Dendritic cell treated with granulocyte-macrophage colony-stimulating factor and Interleukin-4, amounts not matched to agents 40 ng/mL and 50 ng/mL, for 4 days (primary cell): ENCODE data around the gene NAT9.

Source experiments
- H3K27ac Mint-ChIP-seq: one replicate; pipeline ENCODE4 v1.8.0; 2022; ENCODE audit warnings: mild to moderate bottlenecking, mixed read lengths
- H3K27me3 Mint-ChIP-seq: one replicate; pipeline ENCODE4 v1.8.0; 2022; ENCODE audit warnings: mild to moderate bottlenecking, mixed read lengths
- H3K36me3 Mint-ChIP-seq: one replicate; pipeline ENCODE4 v1.8.0; 2022; ENCODE audit warnings: low read depth, mixed read lengths
- H3K4me1 Mint-ChIP-seq: one replicate; pipeline ENCODE4 v1.8.0; 2022; ENCODE audit warnings: low read depth, mixed read lengths
- H3K4me3 Mint-ChIP-seq: one replicate; pipeline ENCODE4 v1.8.0; 2022; ENCODE audit warnings: mild to moderate bottlenecking, moderate library complexity, mixed read lengths
- H3K9me3 Mint-ChIP-seq: one replicate; pipeline ENCODE4 v1.8.0; 2022; ENCODE audit warnings: mixed read lengths
- intact Hi-C: fragments of 100-400 bp; cut with micrococcal nuclease; formaldehyde crosslinking; loops from one replicate; pipeline ENCODE4 v1.15.0; 2022

Gene NAT9

GRCh38 chr17:74798239-74798707, 22.1 kb upstream of the NAT9 start:
- Mint-ChIP-seq H3K27me3 (no peaks in the 10 kb centered on the region), H3K4me1 (no peaks in the 10 kb centered on the region), H3K4me3 (no peak overlapping the region), H3K36me3 (peaks cover 92% of the 10 kb centered on the region), H3K9me3 (no peaks in the 10 kb centered on the region), H3K27ac (no peak overlapping the region)
- intact Hi-C loops, result no loop called here

GRCh38 chr17:74797824-74798223, 21.7 kb upstream of the NAT9 start:
- H3K27me3 Mint-ChIP-seq, result no peaks in the 10 kb centered on the region
- no peaks in the 10 kb centered on the region for H3K4me1 Mint-ChIP-seq
- intact Hi-C loops, result no loop called here
- H3K9me3 Mint-ChIP-seq, result no peaks in the 10 kb centered on the region
- H3K4me3 Mint-ChIP-seq, result no peak overlapping the region
- no peak overlapping the region for H3K27ac Mint-ChIP-seq
- H3K36me3 Mint-ChIP-seq, result peaks cover 96% of the 10 kb centered on the region

GRCh38 chr17:74796866-74797265, 20.7 kb upstream of the NAT9 start:
- H3K4me1 Mint-ChIP-seq, result no peaks in the 10 kb centered on the region
- no peaks in the 10 kb centered on the region for H3K27me3 Mint-ChIP-seq
- H3K4me3 Mint-ChIP-seq, result no peak overlapping the region
- intact Hi-C loops, result no loop called here
- H3K9me3 Mint-ChIP-seq, result no peaks in the 10 kb centered on the region
- H3K27ac Mint-ChIP-seq, result no peak overlapping the region
- peaks cover 100% of the 10 kb centered on the region for H3K36me3 Mint-ChIP-seq

DNA sequence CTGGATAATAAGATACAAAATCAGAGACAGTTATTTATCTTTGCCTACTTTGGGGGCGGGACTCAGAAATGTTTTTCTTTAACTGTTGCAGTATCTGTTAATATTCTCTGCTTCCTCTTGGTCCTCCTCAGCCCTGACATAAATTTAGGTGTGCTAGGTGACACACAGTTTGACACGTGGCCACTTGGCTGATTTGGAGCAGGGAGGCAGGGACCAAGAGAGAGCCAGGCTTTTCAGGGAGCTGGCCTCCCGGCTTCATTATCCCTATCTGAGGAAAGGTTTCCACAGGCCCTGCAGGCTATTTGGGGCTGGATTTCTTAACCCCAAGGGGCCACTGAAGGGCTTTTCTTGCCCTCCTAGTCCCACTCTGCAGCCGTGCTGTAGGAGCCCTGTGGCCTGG, 20.1 kb upstream of the NAT9 start:
- intact Hi-C loops, result no loop called here
- Mint-ChIP-seq H3K36me3 (peaks cover 100% of the 10 kb centered on the region), H3K27me3 (no peaks in the 10 kb centered on the region), H3K4me1 (no peaks in the 10 kb centered on the region), H3K4me3 (no peak overlapping the region), H3K9me3 (no peaks in the 10 kb centered on the region), H3K27ac (no peak overlapping the region)

- intact Hi-C loops, result no loop called here
- Mint-ChIP-seq H3K4me1 (peaks cover 6% of the 10 kb centered on the region), H3K36me3 (peaks cover 96% of the 10 kb centered on the region), H3K9me3 (no peaks in the 10 kb centered on the region), H3K27me3 (no peaks in the 10 kb centered on the region), H3K4me3 (no peak overlapping the region), H3K27ac (no peak overlapping the region)
These were observed 19.3 kb upstream of the NAT9 start for GRCh38 chr17:74795327-74796020.

DNA sequence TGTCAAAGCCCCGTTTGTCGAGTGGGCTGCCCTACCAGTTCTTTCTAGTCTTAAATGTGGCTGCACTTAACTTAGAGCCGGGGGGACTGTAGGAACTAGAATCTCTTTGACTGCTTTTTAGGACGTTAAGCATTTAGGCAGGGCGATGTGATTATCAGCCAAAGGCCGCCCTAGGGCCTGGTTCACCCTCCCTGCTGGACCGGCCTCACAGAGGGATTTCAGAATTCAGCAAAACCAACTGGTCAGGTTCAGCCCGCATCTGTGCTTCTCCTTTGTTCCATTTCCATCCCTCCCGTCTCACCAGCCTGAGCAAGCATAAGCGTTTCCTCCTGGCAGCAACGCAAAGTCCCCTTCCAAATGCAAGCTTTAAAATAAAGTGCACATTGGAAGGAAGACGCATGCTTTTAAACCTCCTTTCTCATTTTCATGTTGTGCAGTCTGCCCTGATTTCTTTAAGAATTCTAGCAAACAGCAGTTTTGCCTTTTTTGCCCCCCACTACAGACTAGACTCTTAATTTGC, 16.5 kb upstream of the NAT9 start:
- Mint-ChIP-seq H3K36me3 (peaks cover 92% of the 10 kb centered on the region), H3K4me1 (peaks cover 28% of the 10 kb centered on the region), H3K27ac (no peak overlapping the region), H3K27me3 (no peaks in the 10 kb centered on the region), H3K4me3 (no peak overlapping the region), H3K9me3 (no peaks in the 10 kb centered on the region)
- intact Hi-C loops, result no loop called here

DNA sequence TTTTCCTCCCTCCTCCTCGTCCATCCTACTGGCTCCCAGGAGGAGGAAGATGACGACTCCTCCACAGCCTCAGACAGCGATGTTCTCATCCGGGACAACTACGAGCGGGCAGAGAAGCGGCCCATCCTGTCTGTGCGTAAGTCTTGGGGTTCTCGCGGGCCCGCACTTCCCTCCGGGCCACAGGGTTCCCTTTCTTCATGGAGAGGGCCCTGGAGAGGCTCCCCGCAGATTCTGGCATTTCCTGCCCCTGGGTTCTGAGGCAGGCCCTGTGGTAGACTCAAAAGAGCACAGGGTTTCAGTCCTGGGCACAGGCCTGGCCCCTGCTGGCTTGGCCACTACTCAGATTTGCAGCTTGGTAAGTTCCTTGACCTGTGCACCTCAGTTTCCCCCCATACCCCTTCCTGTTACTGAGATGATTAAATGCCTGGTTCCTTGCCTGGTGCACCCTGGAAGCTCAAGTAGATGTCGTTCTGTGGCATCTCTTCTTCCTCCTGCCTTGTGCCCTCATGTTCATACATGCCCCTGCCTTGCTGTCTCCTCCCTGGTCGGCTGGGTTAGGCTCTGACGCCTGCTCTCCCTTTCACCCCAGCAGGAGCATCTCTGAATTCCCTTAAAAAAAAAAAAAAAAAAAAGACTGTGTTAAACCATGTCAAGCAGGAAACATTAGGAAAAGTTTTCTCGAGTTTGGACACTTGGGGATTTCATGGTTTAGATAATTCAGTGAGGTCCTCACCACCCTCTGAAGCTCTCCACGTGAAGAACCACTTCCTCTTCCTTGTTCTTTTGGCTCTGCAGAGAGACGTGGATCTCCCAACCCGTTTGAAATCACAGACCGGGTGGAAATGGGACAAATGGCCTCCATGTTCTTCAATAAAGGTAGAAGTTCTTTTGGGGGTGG, 14.3 kb upstream of the NAT9 start:
- Mint-ChIP-seq H3K9me3 (no peaks in the 10 kb centered on the region), H3K4me1 (peaks cover 45% of the 10 kb centered on the region), H3K27ac (peak overlapping the region; percentile 72), H3K36me3 (peaks cover 73% of the 10 kb centered on the region), H3K27me3 (no peaks in the 10 kb centered on the region), H3K4me3 (peak overlapping the region; percentile 19)
- intact Hi-C loops, result loop anchor here (1.0 kb wide), 1 partner anchor 75 kb away; no protein-coding TSS in a partner anchor

- Mint-ChIP-seq H3K4me1 (peaks cover 82% of the 10 kb centered on the region), H3K36me3 (peaks cover 71% of the 10 kb centered on the region), H3K27ac (peak overlapping the region; percentile 83), H3K27me3 (peaks cover 3% of the 10 kb centered on the region), H3K4me3 (peak overlapping the region; percentile 38), H3K9me3 (no peaks in the 10 kb centered on the region)
- intact Hi-C loops, result no loop called here
These were observed 10.4 kb upstream of the NAT9 start for GRCh38 chr17:74786431-74787055.

DNA sequence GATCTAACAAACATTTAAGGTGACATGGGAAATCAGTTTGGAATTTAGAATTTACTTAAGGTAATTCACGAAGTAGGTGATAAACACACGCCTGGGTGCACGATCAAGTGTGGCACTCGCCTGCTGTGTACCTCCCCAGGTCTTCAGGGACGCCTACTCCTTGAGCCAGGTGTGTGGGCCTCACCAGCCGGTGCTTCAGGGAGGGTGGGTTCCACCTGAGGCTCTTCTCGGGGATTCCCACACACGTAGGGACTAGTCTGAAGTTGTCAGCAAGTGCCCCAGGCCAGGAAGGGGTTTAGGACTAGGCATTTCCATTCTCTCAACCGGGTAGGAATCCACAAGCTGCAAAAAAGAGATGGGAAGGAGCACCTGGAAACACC, 9.8 kb upstream of the NAT9 start:
- no peaks in the 10 kb centered on the region for H3K9me3 Mint-ChIP-seq
- peaks cover 86% of the 10 kb centered on the region for H3K4me1 Mint-ChIP-seq
- H3K27ac Mint-ChIP-seq, result peak overlapping the region; percentile 83
- H3K36me3 Mint-ChIP-seq, result peaks cover 74% of the 10 kb centered on the region
- H3K27me3 Mint-ChIP-seq, result peaks cover 3% of the 10 kb centered on the region
- peak overlapping the region; percentile 38 for H3K4me3 Mint-ChIP-seq
- intact Hi-C loops, result no loop called here

DNA sequence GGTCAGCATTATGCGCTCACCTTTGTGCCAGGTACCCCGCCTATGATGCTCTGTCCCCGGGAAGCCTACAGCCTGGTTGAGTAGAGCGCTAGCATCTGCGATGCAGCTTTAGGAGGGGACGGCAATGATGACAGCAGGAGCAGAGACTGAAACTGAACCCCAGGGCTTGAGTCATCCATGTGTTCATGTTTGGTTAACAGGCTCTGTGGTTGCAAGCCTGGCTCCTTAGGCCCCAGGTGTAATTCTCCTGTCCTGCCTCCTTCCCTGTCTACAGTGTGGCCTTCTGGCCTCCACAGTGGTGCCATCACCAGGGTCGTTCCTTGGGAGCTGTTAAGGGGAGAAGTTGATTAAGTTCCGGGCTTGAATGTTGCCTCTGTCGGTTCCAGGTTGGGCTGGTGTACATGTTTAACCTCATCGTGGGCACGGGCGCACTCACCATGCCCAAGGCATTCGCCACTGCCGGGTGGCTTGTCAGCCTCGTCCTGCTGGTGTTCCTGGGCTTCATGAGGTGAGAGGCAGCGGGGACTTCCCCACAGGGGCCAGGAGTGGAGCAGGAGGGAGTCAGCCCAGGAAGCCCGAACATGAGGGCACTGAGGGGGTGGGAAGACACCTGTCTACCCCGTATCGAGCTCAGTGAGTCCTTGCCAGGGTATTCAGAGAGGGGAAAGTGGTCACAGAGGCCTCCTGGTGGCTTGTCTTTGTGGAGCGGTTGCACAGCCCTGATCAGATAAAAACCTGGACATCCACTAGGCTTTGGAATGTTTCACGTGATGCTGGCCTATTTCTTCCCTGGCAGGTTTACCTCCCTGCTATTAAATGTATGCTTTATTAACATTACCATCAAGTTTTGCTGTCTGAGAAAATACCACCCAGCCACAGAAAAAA, 9.2 kb upstream of the NAT9 start:
- peaks cover 86% of the 10 kb centered on the region for H3K4me1 Mint-ChIP-seq
- intact Hi-C loops, result no loop called here

DNA sequence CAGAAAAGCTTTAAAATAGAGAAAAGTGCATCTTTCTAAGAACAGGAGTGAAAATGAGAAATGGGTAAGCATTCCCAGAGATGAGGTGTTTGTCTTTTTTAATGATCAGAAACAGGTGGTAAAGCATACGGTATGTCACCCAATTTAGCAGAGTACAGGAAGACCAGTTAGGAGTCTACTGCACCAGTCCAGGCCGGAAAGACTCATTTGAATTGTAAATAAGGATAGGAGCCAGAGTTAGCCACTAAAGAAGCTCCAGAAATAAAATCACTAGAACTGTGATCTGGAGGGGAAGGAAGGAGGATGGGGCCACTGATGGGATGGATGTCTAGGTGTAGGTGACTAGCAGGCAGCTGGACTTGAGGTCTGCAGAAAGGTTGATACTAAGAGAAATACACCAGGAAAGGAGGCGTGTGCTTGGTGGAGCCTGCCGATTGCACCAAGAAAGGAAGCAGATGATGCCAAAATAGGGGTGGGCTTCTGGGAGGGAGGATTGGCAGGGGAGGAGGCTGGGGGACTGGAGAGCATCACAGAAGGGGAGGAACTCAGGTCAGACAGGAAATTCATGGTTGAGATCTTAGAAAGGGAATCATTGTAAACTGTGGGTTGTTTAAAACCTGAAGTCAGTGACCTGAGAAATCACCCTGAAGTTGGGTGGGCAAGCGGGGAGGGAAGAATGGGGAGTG, 8.1 kb upstream of the NAT9 start:
- Mint-ChIP-seq H3K36me3 (peaks cover 70% of the 10 kb centered on the region), H3K27me3 (peaks cover 3% of the 10 kb centered on the region), H3K4me1 (peaks cover 89% of the 10 kb centered on the region), H3K4me3 (no peak overlapping the region), H3K9me3 (no peaks in the 10 kb centered on the region), H3K27ac (no peak overlapping the region)
- intact Hi-C loops, result no loop called here

More for the DNA sequence above, 9.2 kb upstream of the NAT9 start:
- Mint-ChIP-seq H3K9me3 (no peaks in the 10 kb centered on the region), H3K27me3 (peaks cover 3% of the 10 kb centered on the region), H3K4me3 (no peak overlapping the region), H3K36me3 (peaks cover 75% of the 10 kb centered on the region), H3K27ac (no peak overlapping the region)

DNA sequence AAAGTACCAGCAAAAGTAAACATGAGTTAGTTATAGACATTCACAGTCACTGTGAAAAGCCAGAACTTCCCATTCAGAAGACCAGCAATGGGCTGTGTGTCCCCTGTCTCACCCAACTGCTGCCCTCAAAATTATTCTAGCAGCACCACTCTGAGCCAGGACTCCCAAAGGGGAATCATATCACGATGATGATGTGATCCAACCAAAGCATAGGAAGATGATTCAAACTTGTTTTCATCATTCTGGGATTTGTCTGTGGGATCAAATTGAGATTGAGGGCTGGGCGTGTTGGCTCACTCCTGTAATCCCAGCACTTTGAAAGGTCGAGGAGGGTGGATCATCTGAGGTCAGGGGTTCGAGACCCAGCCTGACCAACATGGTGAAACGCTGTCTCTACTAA, 6.4 kb upstream of the NAT9 start:
- intact Hi-C loops, result no loop called here
- peak overlapping the region; percentile 97 for H3K27ac Mint-ChIP-seq
- H3K27me3 Mint-ChIP-seq, result peaks cover 3% of the 10 kb centered on the region
- H3K4me1 Mint-ChIP-seq, result peaks cover 92% of the 10 kb centered on the region
- no peak overlapping the region for H3K4me3 Mint-ChIP-seq
- no peaks in the 10 kb centered on the region for H3K9me3 Mint-ChIP-seq
- peaks cover 59% of the 10 kb centered on the region for H3K36me3 Mint-ChIP-seq
